GM10248 (cell line): ENCODE data around the gene MAML2.
A peak's percentile ranks its signal among the peaks of the same experiment; 100 is the strongest.

Source experiments
- CTCF ChIA-PET: fragments of 300-600 bp; sonication (Branson Sonifier 250); formaldehyde crosslinking; extraction: SDS; loops from one replicate; lab custom pipeline; 2021; ENCODE audit warnings: antibody characterized with exemption; lab: Yijun Ruan, JAX
- POLR2A ChIA-PET: fragments of 350-650 bp; sonication (Branson Sonifier 250); formaldehyde crosslinking; extraction: SDS; loops from one replicate; lab custom pipeline; 2020; ENCODE audit warnings: antibody characterized with exemption; lab: Yijun Ruan, JAX
- DNase-seq: peaks from one replicate; pipeline ENCODE4 v3.0.0; 2012; ENCODE audit errors: extremely low spot score
- CTCF ChIP-seq: IDR thresholded peaks from 2 replicates; pipeline ENCODE4 v1.5.1; 2012; ENCODE audit warnings: mild to moderate bottlenecking, low read depth; ENCODE audit errors: extremely low read depth, missing control alignments, control extremely low read depth

The MAML2 gene

GRCh38 chr11:96193745-96194443 is 149.1 kb downstream of the MAML2 start:
- TF ChIP-seq CTCF: no peak
- ChIA-PET POLR2A (no interaction called here), CTCF (interaction anchor here (1.0 to 1.8 kb wide), 6 partner anchors 11 to 46 kb away, joined by 3 to 5 read pairs (median 3); no protein-coding TSS in a partner anchor)
- DNase-seq: no peak

- TF ChIP-seq CTCF: no peak
- POLR2A ChIA-PET: no interaction called here
- CTCF ChIA-PET: interaction anchor here (1.4 to 2.4 kb wide), 2 partner anchors 9 to 151 kb away, joined by 4 to 7 read pairs; partner anchors contain the start of gene MAML2
- no peak for DNase-seq
These were observed 151.2 kb downstream of the MAML2 start for GRCh38 chr11:96191752-96192151.

- TF ChIP-seq CTCF: no peak
- CTCF ChIA-PET: interaction anchor here (0.7 to 1.4 kb wide), 4 partner anchors 26 to 354 kb away, joined by 3 to 4 read pairs (median 4); no protein-coding TSS in a partner anchor
- POLR2A ChIA-PET: no interaction called here
- DNase-seq: peak; percentile 32
These were observed 153.6 kb downstream of the MAML2 start for GRCh38 chr11:96189351-96189750.

- POLR2A ChIA-PET: no interaction called here
- TF ChIP-seq CTCF: no peak
- CTCF ChIA-PET: interaction anchor here (0.7 to 1.4 kb wide), 3 partner anchors 25 to 181 kb away, joined by 3 to 4 read pairs (median 3); no protein-coding TSS in a partner anchor
- DNase-seq: peak; percentile 35
These were observed 154.6 kb downstream of the MAML2 start for GRCh38 chr11:96188243-96189006.

- DNase-seq: no peak
- CTCF ChIA-PET: interaction anchor here (0.9 to 1.6 kb wide), 2 partner anchors 10 to 155 kb away, joined by 3 to 8 read pairs; partner anchors contain the start of gene MAML2
- POLR2A ChIA-PET: no interaction called here
- TF ChIP-seq CTCF: no peak
These were observed 155.2 kb downstream of the MAML2 start for GRCh38 chr11:96187822-96188221.

- TF ChIP-seq CTCF: no peak
- DNase-seq: no peak
- ChIA-PET POLR2A (no interaction called here), CTCF (interaction anchor here (0.9 to 1.9 kb wide), 6 partner anchors 11 to 156 kb away, joined by 3 to 8 read pairs (median 3); partner anchors contain the start of gene MAML2)
These were observed 156.2 kb downstream of the MAML2 start for GRCh38 chr11:96186806-96187205.
